ENCODE data around the gene CPEB4.

- TF ChIP-seq POLR2A (IDR thresholded peaks at IDR 0.05) (no peak), CTCF (IDR thresholded peaks at IDR 0.05) (no peak), POLR2AphosphoS5 (IDR thresholded peaks at IDR 0.05) (no peak), EP300 (IDR thresholded peaks at IDR 0.05) (no peak)
Measured at GRCh38 chr5:173922527-173922926, 34.4 kb downstream of the CPEB4 start.
